ENCODE results near the gene MED9.

The MED9 gene

DNA sequence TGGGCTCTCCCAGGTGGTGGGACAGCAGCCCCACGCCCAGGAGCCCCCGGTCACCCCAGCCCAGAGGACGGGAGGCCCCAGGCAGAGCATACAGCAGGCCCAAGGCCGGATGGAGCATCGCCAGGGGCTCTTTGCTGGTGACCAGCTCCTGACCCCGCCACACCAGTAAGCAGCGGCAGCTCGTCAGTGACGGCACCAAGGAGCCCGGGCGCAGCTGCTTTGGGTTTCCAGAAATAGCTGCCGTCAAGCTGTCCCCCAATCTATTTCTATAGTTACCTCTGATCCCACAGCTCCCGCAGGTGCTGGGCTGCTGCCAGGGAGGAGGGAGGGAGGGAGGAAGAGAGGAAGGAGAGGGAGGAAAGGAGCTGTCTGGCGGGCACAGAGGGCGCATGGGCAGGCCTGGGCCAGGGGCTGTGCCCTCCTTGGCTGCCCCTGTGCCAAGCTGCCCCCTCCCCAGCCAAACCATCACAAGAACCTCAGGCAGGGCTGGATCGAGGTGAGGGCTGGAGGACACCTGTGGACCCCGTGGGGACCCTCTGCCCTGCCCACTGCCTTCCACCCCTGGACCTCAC lies 30.2 kb downstream of the MED9 start:
- Histone ChIP-seq H3K27me3 (ENCODE audit: low read depth) (no peaks in the 10 kb centered on the region), H3K4me3 (no peak overlapping the region), H3K36me3 (replicated peaks) (no peaks in the 10 kb centered on the region), H3K4me1 (no peaks in the 10 kb centered on the region), H3K9me3 (no peaks in the 10 kb centered on the region)
- no peak for DNase-seq (ENCODE audit: low spot score in 2 of 2)
- in situ Hi-C loops (cut with MboI; ENCODE audit: low sequenced_read_pairs), result no loop called here

- H3K36me3 ChIP-seq (replicated peaks), result no peaks in the 10 kb centered on the region
- no peak for DNase-seq (ENCODE audit: low spot score in 2 of 2)
- H3K4me3 ChIP-seq, result no peak overlapping the region
- H3K27me3 ChIP-seq (ENCODE audit: low read depth), result no peaks in the 10 kb centered on the region
- no peaks in the 10 kb centered on the region for H3K4me1 ChIP-seq
- in situ Hi-C loops (cut with MboI; ENCODE audit: low sequenced_read_pairs), result no loop called here
- H3K9me3 ChIP-seq, result no peaks in the 10 kb centered on the region
Observed at GRCh38 chr17:17507465-17508011, 30.7 kb downstream of the MED9 start.

DNA sequence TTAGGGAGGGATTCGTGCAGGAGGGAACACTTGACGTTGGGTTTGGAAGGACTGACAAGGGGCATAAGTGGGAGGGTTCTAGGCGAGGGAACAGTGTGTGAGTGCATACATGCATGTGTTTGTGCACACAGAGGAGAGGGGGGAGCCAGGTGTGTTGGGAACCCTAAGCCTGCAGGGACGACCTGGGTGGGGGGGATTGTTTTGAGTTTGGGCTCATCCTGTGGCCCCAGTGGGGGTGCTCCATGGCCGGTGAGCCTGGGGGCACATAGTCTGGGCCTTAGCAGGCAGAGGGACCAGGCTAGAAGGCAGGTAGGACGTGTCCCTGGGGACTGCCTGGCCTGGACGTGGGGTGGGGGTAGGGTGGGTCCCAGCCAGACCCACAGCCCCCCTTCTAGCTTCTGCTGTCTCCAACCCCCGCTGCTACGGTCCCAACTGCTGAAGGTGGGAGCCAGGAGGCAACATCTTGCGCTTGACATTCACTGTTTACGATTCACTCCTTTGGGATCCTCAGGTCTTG lies 31.3 kb downstream of the MED9 start:
- no peaks in the 10 kb centered on the region for H3K9me3 ChIP-seq
- no peaks in the 10 kb centered on the region for H3K27me3 ChIP-seq (ENCODE audit: low read depth)
- no peak overlapping the region for H3K4me3 ChIP-seq
- no peaks in the 10 kb centered on the region for H3K36me3 ChIP-seq (replicated peaks)
- no peak for DNase-seq (ENCODE audit: low spot score in 2 of 2)
- no peaks in the 10 kb centered on the region for H3K4me1 ChIP-seq
- in situ Hi-C loops (cut with MboI; ENCODE audit: low sequenced_read_pairs), result no loop called here

GRCh38 chr17:17508646-17509591 lies 32.1 kb downstream of the MED9 start:
- Histone ChIP-seq H3K4me3 (no peak overlapping the region), H3K9me3 (no peaks in the 10 kb centered on the region), H3K27me3 (ENCODE audit: low read depth) (no peaks in the 10 kb centered on the region), H3K36me3 (replicated peaks) (no peaks in the 10 kb centered on the region), H3K4me1 (no peaks in the 10 kb centered on the region)
- in situ Hi-C loops (cut with MboI; ENCODE audit: low sequenced_read_pairs), result no loop called here
- no peak for DNase-seq (ENCODE audit: low spot score in 2 of 2)

- Histone ChIP-seq H3K4me1 (no peaks in the 10 kb centered on the region), H3K27me3 (ENCODE audit: low read depth) (no peaks in the 10 kb centered on the region), H3K36me3 (replicated peaks) (no peaks in the 10 kb centered on the region), H3K9me3 (no peaks in the 10 kb centered on the region), H3K4me3 (no peak overlapping the region)
- no peak for DNase-seq (ENCODE audit: low spot score in 2 of 2)
- in situ Hi-C loops (cut with MboI; ENCODE audit: low sequenced_read_pairs), result no loop called here
Observed at GRCh38 chr17:17509601-17510425, 33.0 kb downstream of the MED9 start.

- in situ Hi-C loops (cut with MboI; ENCODE audit: low sequenced_read_pairs), result no loop called here
- no peaks in the 10 kb centered on the region for H3K27me3 ChIP-seq (ENCODE audit: low read depth)
Observed at GRCh38 chr17:17510456-17511292, 33.9 kb downstream of the MED9 start.

GRCh38 chr17:17511293-17511741 lies 34.5 kb downstream of the MED9 start:
- H3K4me1 ChIP-seq, result no peaks in the 10 kb centered on the region
- in situ Hi-C loops (cut with MboI; ENCODE audit: low sequenced_read_pairs), result no loop called here
- no peak overlapping the region for H3K4me3 ChIP-seq
- no peaks in the 10 kb centered on the region for H3K27me3 ChIP-seq (ENCODE audit: low read depth)
- no peak for DNase-seq (ENCODE audit: low spot score in 2 of 2)
- no peaks in the 10 kb centered on the region for H3K36me3 ChIP-seq (replicated peaks)
- H3K9me3 ChIP-seq, result no peaks in the 10 kb centered on the region

More at GRCh38 chr17:17510456-17511292, 33.9 kb downstream of the MED9 start:
- H3K36me3 ChIP-seq (replicated peaks), result no peaks in the 10 kb centered on the region
- H3K4me3 ChIP-seq, result no peak overlapping the region
- no peaks in the 10 kb centered on the region for H3K9me3 ChIP-seq
- no peaks in the 10 kb centered on the region for H3K4me1 ChIP-seq
- no peak for DNase-seq (ENCODE audit: low spot score in 2 of 2)

- no peak for DNase-seq (ENCODE audit: low spot score in 2 of 2)
- Histone ChIP-seq H3K27me3 (ENCODE audit: low read depth) (no peaks in the 10 kb centered on the region), H3K9me3 (no peaks in the 10 kb centered on the region), H3K36me3 (replicated peaks) (no peaks in the 10 kb centered on the region), H3K4me1 (no peaks in the 10 kb centered on the region), H3K4me3 (no peak overlapping the region)
- in situ Hi-C loops (cut with MboI; ENCODE audit: low sequenced_read_pairs), result no loop called here
Observed at GRCh38 chr17:17511881-17512858, 35.4 kb downstream of the MED9 start.

GRCh38 chr17:17512866-17513265 lies 36.1 kb downstream of the MED9 start:
- no peak for DNase-seq (ENCODE audit: low spot score in 2 of 2)
- H3K36me3 ChIP-seq (replicated peaks), result no peaks in the 10 kb centered on the region
- H3K9me3 ChIP-seq, result no peaks in the 10 kb centered on the region
- H3K4me1 ChIP-seq, result no peaks in the 10 kb centered on the region
- H3K4me3 ChIP-seq, result no peak overlapping the region
- in situ Hi-C loops (cut with MboI; ENCODE audit: low sequenced_read_pairs), result no loop called here
- H3K27me3 ChIP-seq (ENCODE audit: low read depth), result no peaks in the 10 kb centered on the region

- Histone ChIP-seq H3K27me3 (ENCODE audit: low read depth) (no peaks in the 10 kb centered on the region), H3K9me3 (no peaks in the 10 kb centered on the region), H3K36me3 (replicated peaks) (no peaks in the 10 kb centered on the region), H3K4me3 (no peak overlapping the region), H3K4me1 (no peaks in the 10 kb centered on the region)
- DNase-seq (ENCODE audit: low spot score in 2 of 2), result no peak
- in situ Hi-C loops (cut with MboI; ENCODE audit: low sequenced_read_pairs), result no loop called here
Observed at GRCh38 chr17:17513626-17514025, 36.8 kb downstream of the MED9 start.

GRCh38 chr17:17514361-17514992 lies 37.7 kb downstream of the MED9 start:
- Histone ChIP-seq H3K36me3 (replicated peaks) (no peaks in the 10 kb centered on the region), H3K4me1 (no peaks in the 10 kb centered on the region), H3K9me3 (no peaks in the 10 kb centered on the region), H3K4me3 (no peak overlapping the region), H3K27me3 (ENCODE audit: low read depth) (no peaks in the 10 kb centered on the region)
- DNase-seq (ENCODE audit: low spot score in 2 of 2), result no peak
- in situ Hi-C loops (cut with MboI; ENCODE audit: low sequenced_read_pairs), result no loop called here
